Fibroblast of lung (primary cell): ENCODE data around the gene ACAD8. TPM values are rescaled to one million over a fixed set of nuclear protein-coding genes. Genes with fewer than 3 reads are reported as not detected.

ENCODE experiments used
- DNase-seq, 2 donors: peaks; one replicate each; pipeline versions ENCODE4 v3.0.0 to v3.0.0-alpha.2; 2010; ENCODE audit warnings: low read depth in 2 of 2
- H2AFZ ChIP-seq: 2 replicates; pipeline ENCODE4 v1.5.1; 2012; ENCODE audit warnings: low read length, control low read depth, inconsistent platforms
- H3K27ac ChIP-seq: 2 replicates; pipeline ENCODE4 v1.5.1; 2011; ENCODE audit warnings: low read length, control low read depth; ENCODE audit not compliant: insufficient read depth
- H3K27me3 ChIP-seq: 2 replicates; pipeline ENCODE4 v1.5.1; 2011; ENCODE audit warnings: mild to moderate bottlenecking, low read length; ENCODE audit not compliant: control insufficient read depth, insufficient read depth
- H3K36me3 ChIP-seq: 2 replicates; pipeline ENCODE4 v1.5.1; 2011; ENCODE audit warnings: low read length; ENCODE audit not compliant: control insufficient read depth, insufficient read depth
- H3K4me1 ChIP-seq: 2 replicates; pipeline ENCODE4 v1.5.1; 2011; ENCODE audit warnings: low read length; ENCODE audit not compliant: control insufficient read depth, insufficient read depth; ENCODE audit errors: extremely low read depth
- H3K4me2 ChIP-seq: 2 replicates; pipeline ENCODE4 v1.5.1; 2011; ENCODE audit warnings: low read length, control low read depth; ENCODE audit not compliant: insufficient read depth; ENCODE audit errors: extremely low read depth
- H3K4me3 ChIP-seq, 4 experiments: fragments of 200-600 bp in 1 of 4; sonication (generic) in 1 of 4; replicated peaks in 1 of 4; 2 replicates each; pipeline ENCODE4 v1.5.1; 2011 to 2016; ENCODE audit warnings: low read length in 4 of 4, low read depth in 3 of 4, mild to moderate bottlenecking in 3 of 4, control low read depth in 2 of 4, inconsistent platforms in 1 of 4, mixed read lengths in 1 of 4; ENCODE audit not compliant: insufficient read depth in 1 of 4; ENCODE audit errors: control extremely low read depth in 1 of 4
- H3K79me2 ChIP-seq: 2 replicates; pipeline ENCODE4 v1.5.1; 2012; ENCODE audit warnings: mild to moderate bottlenecking, low read length, inconsistent platforms; ENCODE audit not compliant: control insufficient read depth, insufficient read depth
- H3K9ac ChIP-seq: 2 replicates; pipeline ENCODE4 v1.5.1; 2011; ENCODE audit warnings: mild to moderate bottlenecking, low read length, control low read depth; ENCODE audit not compliant: insufficient read depth
- H3K9me3 ChIP-seq: 2 replicates; pipeline ENCODE4 v1.5.1; 2012; ENCODE audit warnings: low read depth, low read length; ENCODE audit not compliant: control insufficient read depth, insufficient read depth
- H4K20me1 ChIP-seq: 2 replicates; pipeline ENCODE4 v1.5.1; 2011; ENCODE audit warnings: low read length; ENCODE audit not compliant: control insufficient read depth, insufficient read depth; ENCODE audit errors: extremely low read depth
- CTCF ChIP-seq, 2 donors: IDR thresholded peaks in 1 of 2; conservative IDR thresholded peaks in 1 of 2; 1 replicate in 1 of 2; 2 replicates in 1 of 2; pipeline ENCODE4 v1.5.1; 2011 to 2012; ENCODE audit warnings: low read length in 2 of 2, control low read depth in 1 of 2, inconsistent platforms in 1 of 2, low read depth in 1 of 2, mild to moderate bottlenecking in 1 of 2
- EZH2 ChIP-seq: IDR thresholded peaks from 2 replicates; pipeline ENCODE4 v1.5.1; 2012; ENCODE audit warnings: low read length, control low read depth, mild to moderate bottlenecking; ENCODE audit errors: missing control alignments
- polyA plus RNA-seq, 2 donors: library from polyadenylated mRNA; depleted of rRNA in 1 of 2; stranded (reverse) in 1 of 2; unstranded in 1 of 2; fragments of >200 nt; gene quantifications; 2 replicates each; pipeline ENCODE4 v1.2.1, GENCODE V29; 2011 to 2012; ENCODE audit warnings: missing spikeins in 1 of 2
- total RNA-seq: library from RNA; depleted of rRNA; stranded (reverse); fragments of >200 nt; gene quantifications from 2 replicates; pipeline ENCODE4 v1.2.1, GENCODE V29; 2014

The ACAD8 gene
- total and polyA plus RNA-seq, 2 donors (not counting 1 experiment from before 2014, with no cell fraction given), result 16.8 to 19.6 TPM

GRCh38 chr11:134313821-134314607, 60.6 kb downstream of the ACAD8 start:
- Histone ChIP-seq H3K27me3 (no peaks in the 10 kb centered on the region), H3K9me3 (no peaks in the 10 kb centered on the region), H2AFZ (no peak overlapping the region), H4K20me1 (no peaks in the 10 kb centered on the region), H3K9ac (no peak overlapping the region), H3K27ac (no peak overlapping the region), H3K4me1 (no peaks in the 10 kb centered on the region), H3K4me2 (no peak overlapping the region), H3K4me3 (no peak overlapping the region), H3K79me2 (no peaks in the 10 kb centered on the region), H3K36me3 (no peaks in the 10 kb centered on the region)
- DNase-seq, result no peak
- TF ChIP-seq EZH2 (no peak), CTCF (conservative IDR thresholded peaks at IDR 0.05 in 1 of 2, IDR thresholded peaks at IDR 0.05 in 1 of 2; ENCODE audit: low read depth in 1 of 2, low read length in 2 of 2) (no peak)

Other genes with a start within 250 kb of the ACAD8 start
- gene JAM3, start 184.5 kb upstream of the ACAD8 start, total RNA-seq, result 60.4 and 85.7 TPM in 2 replicates
- gene JAM3, start 184.5 kb upstream of the ACAD8 start, polyA plus RNA-seq, result 44.1 and 54.5 TPM in 2 replicates
- gene NCAPD3, start 29.6 kb upstream of the ACAD8 start, total RNA-seq, result 5.9 and 7.4 TPM in 2 replicates
- 11.4 and 27.7 TPM in 2 replicates for gene NCAPD3, start 29.6 kb upstream of the ACAD8 start, polyA plus RNA-seq
- gene VPS26B, start 28.9 kb upstream of the ACAD8 start, total RNA-seq, result 36.7 and 44.3 TPM in 2 replicates
- 39.0 and 41.6 TPM in 2 replicates for gene VPS26B, start 28.9 kb upstream of the ACAD8 start, polyA plus RNA-seq
- gene THYN1, start 216 bp upstream of the ACAD8 start, total RNA-seq, result 78.1 and 88.7 TPM in 2 replicates
- 54.9 and 58.7 TPM in 2 replicates for gene THYN1, start 216 bp upstream of the ACAD8 start, polyA plus RNA-seq
- not detected in 2 replicates for gene GLB1L3, start 22.8 kb downstream of the ACAD8 start, total RNA-seq
- gene GLB1L3, start 22.8 kb downstream of the ACAD8 start, polyA plus RNA-seq, result not detected in 2 replicates
- under 0.01 TPM in 2 replicates for gene GLB1L2, start 78.4 kb downstream of the ACAD8 start, total RNA-seq
- 0.08 and 0.11 TPM in 2 replicates for gene GLB1L2, start 78.4 kb downstream of the ACAD8 start, polyA plus RNA-seq
- under 0.01 TPM in 2 replicates for gene B3GAT1, start 158.7 kb downstream of the ACAD8 start, total RNA-seq
- gene B3GAT1, start 158.7 kb downstream of the ACAD8 start, polyA plus RNA-seq, result not detected in 2 replicates